ENCODE measurements around the gene NPIPB6. TPM values are rescaled to one million over a fixed set of nuclear protein-coding genes. Genes with fewer than 3 reads are reported as not detected.
"Not testable (repeated sequence)": the region's sequence is repeated elsewhere in the genome, so short reads cannot be mapped to it uniquely, and the experiment has no call there.

The NPIPB6 gene
- total RNA-seq (1 to 10 TPM in 3 of 4 donors, not detected in 1; 2.1 to 4.1 (median 3.4) TPM), polyA plus RNA-seq (1 to 10 TPM in 1 of 3 donors, under 1 TPM in 1, not detected in 1; 0.60 to 1.1 TPM)

DNA sequence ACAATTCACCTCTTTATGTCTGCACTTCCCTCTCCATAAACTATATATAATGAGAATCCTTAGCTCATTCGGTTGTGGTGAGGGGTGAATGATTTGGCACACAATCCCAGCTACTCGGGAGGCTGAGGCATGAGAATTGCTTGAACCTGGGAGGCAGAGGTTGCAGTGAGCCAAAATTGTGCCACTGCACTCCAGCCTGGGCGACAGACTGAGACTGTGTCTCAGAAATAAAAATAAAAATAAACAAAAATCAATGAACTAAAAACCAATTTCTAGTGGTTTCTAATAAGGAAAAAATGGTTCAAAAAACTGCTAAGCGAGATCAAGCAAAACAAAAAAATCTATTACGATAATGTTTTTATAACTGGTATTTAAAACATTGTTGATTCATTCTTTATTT, at the start of gene NPIPB6:
TSS of gene NPIPB6 (minus strand) at position 101 of the 400 bp plus-strand sequence. CDS start 686 bp downstream, outside the sequence.
- H3K4me3 ChIP-seq; intact Hi-C loops (cut with DNase I); H3K9me3 ChIP-seq; DNase-seq; H3K27ac ChIP-seq; H3K4me1 ChIP-seq; H3K27me3 ChIP-seq; H3K36me3 ChIP-seq: not testable (repeated sequence)
- no CpG with 5 or more reads among the region's 5 CpGs for WGBS, 2 donors

DNA sequence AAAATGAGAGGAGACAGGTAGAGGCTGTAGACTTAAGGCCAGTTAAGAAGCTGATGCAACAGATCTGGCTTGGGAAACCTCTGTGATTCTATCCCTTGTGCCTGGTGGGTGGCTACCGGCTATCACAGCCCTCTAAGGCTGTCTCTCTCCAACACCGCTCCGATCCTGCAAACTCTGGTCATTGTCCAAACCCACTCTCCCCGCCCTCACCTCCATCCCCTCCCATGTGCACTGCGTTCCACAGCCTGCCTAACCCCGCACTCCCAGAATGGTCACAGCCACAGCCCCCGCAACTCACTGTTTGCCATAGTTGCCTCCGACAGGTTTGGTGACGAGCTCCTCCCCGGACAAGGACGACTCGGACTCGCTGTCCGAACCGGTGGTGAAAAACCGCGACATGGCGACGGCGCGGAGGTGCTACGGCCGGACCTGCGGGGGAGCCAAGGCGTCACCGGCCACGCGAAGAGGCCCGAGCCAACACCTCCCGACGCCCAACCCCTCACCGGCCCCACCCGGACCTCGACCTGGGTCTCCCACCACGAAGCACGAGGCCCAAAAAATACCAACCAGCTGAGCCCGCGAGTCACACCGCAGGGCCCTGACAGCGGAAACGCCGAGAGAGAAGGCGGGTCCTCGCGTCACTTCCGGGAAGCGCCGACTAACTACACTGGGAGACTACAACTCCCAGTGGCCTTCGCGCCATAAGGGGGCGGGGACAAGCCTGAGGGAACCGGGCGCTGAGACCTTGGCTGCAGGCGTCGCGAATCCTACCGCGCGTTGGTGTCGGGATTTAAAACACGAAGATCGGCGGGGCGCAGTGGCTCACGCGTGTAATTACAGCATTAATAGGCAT, 40.1 kb upstream of the NPIPB6 start, which contains the start of gene EIF3CL:
TSS of gene EIF3CL (minus strand) at position 622 of the 853 bp plus-strand sequence. CDS start at position 399, 223 bp downstream.
- peak within 1 kb of the TSS in 2 of 4 donors; percentile 27 to 30 for H3K4me3 ChIP-seq
- H3K9me3 ChIP-seq; DNase-seq; H3K36me3 ChIP-seq; H3K27ac ChIP-seq; H3K27me3 ChIP-seq; H3K4me1 ChIP-seq; intact Hi-C loops (cut with DNase I): not testable (repeated sequence)
- WGBS, 2 donors = no CpG with 5 or more reads among the region's 66 CpGs

DNA sequence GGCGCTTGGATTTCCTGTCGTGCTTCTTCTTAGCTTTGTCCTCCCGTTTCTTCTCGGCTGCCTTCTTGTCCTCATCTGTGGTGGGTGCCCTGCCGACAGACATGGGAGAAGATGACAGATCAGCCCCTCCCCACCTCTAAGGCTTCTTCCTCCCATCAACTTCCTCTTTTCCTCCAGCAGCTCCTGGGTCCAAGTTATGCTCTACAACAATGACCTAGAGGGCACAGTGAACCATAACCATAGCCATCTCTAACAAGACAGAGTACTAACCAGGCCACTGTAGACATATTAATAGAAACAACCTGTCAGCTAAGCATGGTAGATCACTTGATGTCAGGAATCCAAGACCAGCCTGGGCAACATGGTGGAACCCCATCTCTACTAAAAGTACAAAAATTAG, 28.7 kb upstream of the NPIPB6 start:
- H3K36me3 ChIP-seq; DNase-seq; H3K27ac ChIP-seq; H3K4me1 ChIP-seq; H3K9me3 ChIP-seq; H3K27me3 ChIP-seq; H3K4me3 ChIP-seq; intact Hi-C loops (cut with DNase I): not testable (repeated sequence)
- no CpG with 5 or more reads among the region's 5 CpGs for WGBS, 2 donors

DNA sequence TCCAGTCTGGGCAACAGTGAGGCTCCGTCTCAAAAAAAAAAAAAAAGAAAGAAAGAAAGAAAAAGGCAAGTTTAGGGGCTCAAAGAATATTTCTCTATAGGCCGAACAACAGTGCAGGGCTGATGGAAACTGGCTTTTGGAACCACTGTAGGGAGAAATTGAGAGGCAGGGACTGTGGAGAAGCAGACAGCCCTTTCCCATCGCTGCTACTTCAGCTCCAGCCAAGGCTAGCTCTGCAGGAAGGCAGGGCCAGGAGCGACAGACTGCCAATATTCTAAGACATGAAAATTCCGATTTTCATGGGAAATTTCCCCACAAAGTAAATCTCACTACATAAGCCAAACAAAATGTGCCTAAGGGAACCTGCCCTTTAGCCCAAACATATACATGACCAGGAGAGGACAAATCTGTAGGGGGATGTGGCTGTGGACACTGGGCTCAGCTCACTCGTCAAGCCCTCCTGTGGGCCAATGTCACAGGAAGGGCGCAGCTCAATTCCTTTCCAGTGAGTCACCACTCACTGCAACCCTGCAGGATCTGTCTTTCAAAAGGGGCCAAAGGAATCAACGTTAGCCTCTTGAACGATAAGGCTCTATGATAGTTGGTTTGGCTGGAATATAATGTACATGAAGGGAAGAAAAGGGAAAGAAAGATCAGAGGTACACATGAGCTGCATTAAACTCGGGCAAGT, 19.0 kb upstream of the NPIPB6 start:
- H3K27ac ChIP-seq; H3K4me3 ChIP-seq; H3K9me3 ChIP-seq; DNase-seq; H3K4me1 ChIP-seq; intact Hi-C loops (cut with DNase I); H3K27me3 ChIP-seq; H3K36me3 ChIP-seq: not testable (repeated sequence)
- WGBS, 2 donors = 94 to 100% methylated on average over 2 to 3 of the region's 10 CpGs

DNA sequence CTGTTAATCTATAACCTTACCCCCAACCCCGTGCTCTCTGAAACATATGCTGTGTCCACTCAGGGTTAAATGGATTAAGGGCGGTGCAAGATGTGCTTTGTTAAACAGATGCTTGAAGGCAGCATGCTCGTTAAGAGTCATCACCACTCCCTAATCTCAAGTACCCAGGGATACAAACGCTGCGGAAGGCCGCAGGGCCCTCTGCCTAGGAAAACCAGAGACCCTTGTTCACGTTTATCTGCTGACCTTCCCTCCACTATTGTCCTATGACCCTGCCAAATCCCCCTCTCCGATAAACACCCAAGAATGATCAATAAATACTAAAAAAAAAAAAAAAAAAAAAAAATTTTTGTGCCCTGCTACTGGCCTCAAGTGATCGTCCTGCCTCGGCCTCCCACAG, 14.5 kb upstream of the NPIPB6 start:
- H3K36me3 ChIP-seq; H3K27ac ChIP-seq; H3K9me3 ChIP-seq; H3K4me1 ChIP-seq; intact Hi-C loops (cut with DNase I); H3K27me3 ChIP-seq; H3K4me3 ChIP-seq: not testable (repeated sequence)
- DNase-seq = peak; percentile 28
- 80 to 88% methylated on average over 5 of the region's 10 CpGs for WGBS, 2 donors

DNA sequence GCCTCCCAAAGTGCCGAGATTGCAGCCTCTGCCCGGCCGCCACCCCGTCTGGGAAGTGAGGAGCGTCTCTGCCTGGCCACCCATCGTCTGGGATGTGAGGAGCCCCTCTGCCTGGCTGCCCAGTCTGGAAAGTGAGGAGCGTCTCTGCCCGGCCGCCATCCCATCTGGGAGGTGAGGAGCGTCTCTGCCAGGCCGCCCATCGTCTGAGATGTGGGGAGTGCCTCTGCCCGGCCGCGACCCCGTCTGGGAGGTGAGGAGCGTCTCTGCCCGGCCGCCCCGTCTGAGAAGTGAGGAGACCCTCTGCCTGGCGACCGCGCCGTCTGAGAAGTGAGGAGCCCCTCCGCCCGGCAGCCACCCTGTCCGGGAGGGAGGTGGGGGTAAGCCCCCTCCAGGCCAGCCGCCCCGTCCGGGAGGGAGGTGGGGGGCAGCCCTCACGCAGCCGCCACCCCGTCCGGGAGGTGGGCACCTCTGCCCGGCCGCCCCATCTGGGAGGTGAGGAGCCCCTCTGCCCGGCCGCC, 13.9 kb upstream of the NPIPB6 start:
- not testable (repeated sequence) for H3K27ac ChIP-seq
- 96 to 97% methylated on average over 30 to 32 of the region's 38 CpGs for WGBS, 2 donors

DNA sequence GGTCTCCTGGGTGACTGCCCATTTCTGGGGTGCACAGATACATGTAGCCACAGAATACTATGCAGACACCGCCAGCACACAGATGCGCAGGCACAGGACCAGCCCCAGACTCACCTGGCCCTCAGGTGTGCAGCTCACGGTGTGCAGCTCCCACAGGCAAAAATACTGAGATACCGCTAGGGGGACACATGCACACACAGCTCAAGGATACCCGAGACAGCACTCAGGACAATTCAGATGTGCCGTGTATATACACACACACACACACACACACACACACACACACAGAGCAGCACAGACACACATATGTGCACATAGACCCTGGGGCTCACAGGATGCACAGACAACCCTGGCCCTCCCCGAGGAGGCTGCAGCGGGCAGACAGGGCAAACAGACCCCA, 11.8 kb upstream of the NPIPB6 start:
- H3K27ac ChIP-seq; intact Hi-C loops (cut with DNase I); DNase-seq; H3K4me3 ChIP-seq; H3K27me3 ChIP-seq; H3K36me3 ChIP-seq; H3K9me3 ChIP-seq; H3K4me1 ChIP-seq: not testable (repeated sequence)
- WGBS, 2 donors = 1 to 7% methylated on average over 3 of the region's 8 CpGs

More for the DNA sequence above, 13.9 kb upstream of the NPIPB6 start:
- intact Hi-C loops (cut with DNase I); H3K36me3 ChIP-seq; H3K4me3 ChIP-seq; H3K9me3 ChIP-seq; H3K4me1 ChIP-seq; H3K27me3 ChIP-seq: not testable (repeated sequence)
- DNase-seq = peak; percentile 17

DNA sequence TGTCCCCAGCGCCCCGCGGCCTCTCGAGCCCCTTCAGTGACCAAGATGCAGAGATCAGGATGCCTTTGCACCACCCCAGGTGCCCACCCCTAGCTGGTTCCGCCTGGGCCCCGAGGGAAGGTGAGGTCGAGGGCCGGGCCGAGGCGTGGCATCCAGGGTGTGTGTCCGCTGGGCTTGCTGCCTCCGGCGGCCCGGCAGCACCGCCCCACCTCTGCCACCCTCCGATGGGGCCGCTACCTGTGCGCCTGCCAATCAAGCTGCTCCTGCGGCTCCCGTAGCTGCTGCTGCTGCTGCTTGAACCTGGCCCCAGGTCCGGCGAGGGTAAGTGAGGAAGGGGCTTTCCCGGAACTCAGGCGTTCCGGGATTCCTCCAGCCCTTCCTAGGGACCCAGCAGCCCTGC, 11.0 kb upstream of the NPIPB6 start:
- intact Hi-C loops (cut with DNase I); H3K36me3 ChIP-seq; H3K4me1 ChIP-seq; H3K27me3 ChIP-seq; H3K27ac ChIP-seq; DNase-seq; H3K9me3 ChIP-seq; H3K4me3 ChIP-seq: not testable (repeated sequence)
- 1 to 5% methylated on average over 15 of the region's 25 CpGs for WGBS, 2 donors

DNA sequence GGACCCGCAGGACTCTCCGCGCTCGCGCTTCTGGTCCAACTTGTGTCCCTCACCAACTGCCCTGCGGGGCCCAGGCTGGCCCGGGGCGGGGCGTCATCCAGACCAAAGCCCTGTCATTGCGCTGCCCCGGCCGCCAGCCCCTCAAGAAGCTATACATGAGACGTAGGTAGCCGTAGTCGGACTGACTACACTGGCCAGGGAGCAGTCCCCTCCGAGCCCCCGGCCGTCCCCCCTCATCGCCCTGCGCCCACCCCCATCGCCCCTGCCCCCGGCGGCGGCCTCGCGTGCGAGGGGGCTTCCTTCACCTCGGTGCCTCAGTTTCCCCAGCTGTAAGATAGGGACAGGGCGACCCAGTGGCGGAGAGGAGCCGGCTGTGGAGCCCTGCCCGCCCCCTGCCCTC, 4.6 kb upstream of the NPIPB6 start:
- 21 to 41% methylated on average over 26 to 27 of the region's 32 CpGs for WGBS, 2 donors
- H3K27me3 ChIP-seq; H3K4me3 ChIP-seq; H3K36me3 ChIP-seq; H3K9me3 ChIP-seq; H3K27ac ChIP-seq; H3K4me1 ChIP-seq; intact Hi-C loops (cut with DNase I): not testable (repeated sequence)
- DNase-seq = peak; percentile 15

DNA sequence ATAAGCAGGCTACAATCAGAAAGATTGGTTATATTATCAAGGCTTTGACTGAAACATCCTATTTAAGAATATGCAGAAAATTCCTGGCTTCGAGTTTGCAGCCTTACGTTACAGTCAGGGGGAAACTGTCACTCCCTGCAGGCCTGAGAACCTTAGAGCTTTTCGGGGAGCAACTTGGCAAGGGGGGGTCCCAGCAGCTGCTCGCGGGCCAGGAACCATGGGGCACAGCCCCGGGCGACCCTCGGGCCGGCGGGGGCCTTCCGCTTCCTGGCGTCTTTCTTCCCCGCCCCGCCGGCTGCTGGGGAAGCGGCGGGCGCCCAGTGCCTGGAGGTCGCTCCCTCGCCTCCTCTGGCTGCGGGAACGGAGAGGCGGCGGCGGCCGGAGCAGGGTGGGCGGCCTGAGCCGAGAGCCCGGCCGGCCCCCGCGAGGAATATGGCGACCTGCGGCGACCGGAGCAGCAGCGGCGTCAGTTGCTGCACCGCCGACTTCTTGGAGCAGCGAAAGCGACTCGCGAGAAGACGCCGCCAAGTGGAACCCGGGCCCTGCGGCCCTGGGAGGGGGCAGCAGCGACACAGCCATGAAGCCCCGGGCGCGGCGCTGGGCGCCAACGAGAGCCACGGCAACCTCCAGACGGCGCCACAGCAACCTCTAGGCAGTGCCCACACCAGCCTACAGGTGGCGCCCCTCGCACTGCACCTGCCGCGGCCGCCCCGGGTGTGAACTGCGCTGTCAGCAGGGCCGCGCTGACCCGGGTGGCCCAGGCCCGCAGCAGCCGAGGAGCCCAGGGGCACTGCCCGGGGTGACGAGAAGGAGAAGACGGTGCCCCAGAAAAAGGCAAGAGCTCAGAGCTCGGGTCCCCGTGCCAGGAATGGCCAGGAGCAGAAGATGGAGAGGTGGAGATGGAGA, 1.2 kb upstream of the NPIPB6 start:
- H3K4me3 ChIP-seq; H3K27me3 ChIP-seq; H3K36me3 ChIP-seq; DNase-seq; intact Hi-C loops (cut with DNase I); H3K9me3 ChIP-seq; H3K4me1 ChIP-seq; H3K27ac ChIP-seq: not testable (repeated sequence)
- 1% methylated on average over 16 to 17 of the region's 75 CpGs for WGBS, 2 donors

DNA sequence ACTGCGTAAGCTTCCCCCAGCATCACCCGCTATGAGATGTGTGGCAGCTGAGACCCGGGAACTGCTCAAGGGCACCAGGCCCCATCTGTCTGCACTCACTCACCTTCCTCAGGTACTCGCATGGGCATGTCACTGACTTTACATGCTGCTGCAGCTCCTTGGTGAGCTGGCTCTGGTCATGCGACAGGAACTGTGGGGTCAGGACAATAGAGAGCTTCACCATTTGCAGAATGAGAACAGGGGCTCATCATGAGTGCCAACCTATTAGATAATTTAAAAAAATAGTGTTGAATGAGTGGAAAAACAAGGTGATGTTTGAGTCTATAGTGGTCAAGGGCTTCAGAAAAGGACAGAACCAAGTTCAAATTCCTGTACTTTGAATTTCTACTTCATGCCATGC, 708 bp downstream of the NPIPB6 start:
- H3K36me3 ChIP-seq; H3K27me3 ChIP-seq; intact Hi-C loops (cut with DNase I); H3K4me3 ChIP-seq; H3K9me3 ChIP-seq; H3K27ac ChIP-seq; H3K4me1 ChIP-seq: not testable (repeated sequence)
- 83 to 98% methylated on average over 2 of the region's 5 CpGs for WGBS, 2 donors
- peak; percentile 49 for DNase-seq

DNA sequence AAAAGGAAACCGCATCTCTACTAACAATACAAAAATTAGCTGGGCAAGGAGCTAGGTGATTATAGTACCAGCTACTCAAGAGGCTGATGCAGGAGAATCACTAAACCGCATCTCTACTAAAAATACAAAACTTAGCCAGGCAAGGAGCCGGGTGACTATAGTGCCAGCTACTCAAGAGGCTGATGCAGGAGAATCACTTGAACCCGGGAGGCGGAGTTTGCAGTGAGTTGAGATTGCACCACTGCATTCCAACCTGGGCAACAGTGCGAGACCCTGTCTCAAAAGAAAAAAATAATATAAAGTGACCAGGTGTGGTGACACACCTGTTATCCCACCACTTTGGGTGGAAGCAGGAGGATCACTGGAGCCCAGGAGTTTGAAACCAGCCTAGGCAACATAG, 25.1 kb downstream of the NPIPB6 start:
- 91 to 92% methylated on average over 5 of the region's 6 CpGs for WGBS, 2 donors
- H3K36me3 ChIP-seq; H3K4me1 ChIP-seq; H3K27ac ChIP-seq; H3K9me3 ChIP-seq; H3K4me3 ChIP-seq; DNase-seq; H3K27me3 ChIP-seq; intact Hi-C loops (cut with DNase I): not testable (repeated sequence)
